NCI-H446 treated with DMSO at 0.1 percent for 48 hours (cell line): ENCODE data around the gene TMA7B.
"Not testable (repeated sequence)": the region's sequence is repeated elsewhere in the genome, so short reads cannot be mapped to it uniquely, and the experiment has no call there.

Experiments used
- DNase-seq: peaks from one replicate; lab custom pipeline; 2025; lab: John Stamatoyannopoulos, UW

TMA7B gene

DNA sequence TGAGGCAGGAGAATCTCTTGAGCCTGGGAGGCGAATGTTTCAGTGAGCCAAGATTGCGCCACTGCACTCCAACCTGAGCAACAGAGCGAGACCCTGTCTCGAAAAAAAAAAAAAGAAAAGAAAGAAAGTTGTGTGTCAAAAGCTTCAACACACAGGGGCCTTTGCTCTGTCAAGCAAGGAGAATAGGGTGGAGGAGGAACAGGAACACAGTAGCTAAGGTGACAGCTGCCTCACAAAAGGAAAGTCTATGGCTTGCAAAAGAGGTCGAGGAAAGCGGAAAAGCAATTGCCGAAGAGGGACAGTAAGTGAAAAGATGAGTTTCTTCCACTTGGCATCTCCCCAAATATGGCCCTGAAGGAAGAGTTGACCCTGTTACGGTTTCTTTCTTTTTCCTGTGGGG, 26.5 kb upstream of the TMA7B start:
- no peak for DNase-seq

DNA sequence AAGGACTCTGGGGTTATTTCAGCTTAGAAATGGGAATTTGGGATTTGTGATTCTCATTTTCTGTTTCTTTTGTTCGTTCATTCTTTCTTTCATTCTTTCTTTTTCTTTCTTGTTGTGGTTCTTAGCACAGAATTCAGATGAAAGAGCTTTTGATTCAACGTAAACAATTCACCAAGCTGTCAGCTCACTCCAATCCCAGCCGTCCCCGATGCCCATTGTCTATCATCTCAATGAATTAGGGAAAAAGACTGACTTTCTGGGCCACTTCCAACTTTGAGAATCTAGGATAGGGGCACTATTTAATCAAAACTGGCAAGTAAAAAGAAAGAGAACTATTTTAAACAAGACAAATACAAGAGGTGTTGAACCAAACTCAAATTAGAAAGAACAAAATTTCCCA, 25.1 kb upstream of the TMA7B start:
- no peak for DNase-seq

DNA sequence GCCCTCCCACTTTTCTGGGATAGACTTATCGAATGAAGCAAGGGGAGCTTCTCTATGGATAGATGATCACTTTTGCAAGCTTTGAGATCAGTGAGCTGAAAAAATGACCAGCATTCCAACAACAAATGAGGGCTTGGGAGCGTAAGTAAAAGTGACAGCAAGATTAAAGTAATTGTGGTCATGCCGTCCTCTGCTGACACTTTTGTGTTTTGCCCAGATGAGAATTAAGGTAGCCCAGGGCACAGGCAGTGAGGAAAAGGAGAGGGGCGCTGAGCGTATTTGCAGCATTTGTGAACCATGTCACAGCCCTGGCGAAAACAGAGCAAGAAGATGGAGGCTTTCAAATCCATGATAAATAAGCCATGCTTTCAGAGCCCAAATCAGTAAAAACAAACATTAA, 24.6 kb upstream of the TMA7B start:
- DNase-seq: no peak

DNA sequence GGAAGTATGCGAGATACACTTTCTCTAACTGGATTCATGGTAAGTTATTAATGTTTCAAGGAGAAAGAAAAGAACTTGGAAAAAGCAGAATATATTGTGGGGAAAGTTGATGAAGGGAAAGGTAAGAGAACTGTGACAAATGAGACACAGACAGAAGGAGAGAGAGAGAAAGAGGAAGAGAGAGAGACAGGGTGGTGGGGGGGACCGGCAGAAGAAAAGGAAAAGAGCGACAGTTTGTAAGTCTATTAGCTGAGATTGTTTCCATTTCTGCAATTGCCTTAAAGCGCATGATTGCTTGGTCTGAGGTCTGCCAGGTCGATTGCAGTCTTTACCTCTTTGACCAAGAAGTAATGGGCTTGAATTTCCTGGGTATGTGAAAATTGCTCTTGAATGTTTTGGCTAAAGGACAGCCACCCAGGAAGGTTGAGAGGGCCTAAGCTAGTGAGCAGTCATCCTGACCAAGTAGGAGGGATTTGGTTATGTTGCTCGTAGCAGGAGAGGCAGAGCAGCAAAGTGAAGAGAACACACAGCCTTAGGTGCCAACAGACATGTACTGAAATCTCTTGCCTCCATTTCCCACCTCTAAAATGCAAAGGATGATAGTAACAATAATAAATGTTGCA, 23.6 kb upstream of the TMA7B start:
- no peak for DNase-seq

DNA sequence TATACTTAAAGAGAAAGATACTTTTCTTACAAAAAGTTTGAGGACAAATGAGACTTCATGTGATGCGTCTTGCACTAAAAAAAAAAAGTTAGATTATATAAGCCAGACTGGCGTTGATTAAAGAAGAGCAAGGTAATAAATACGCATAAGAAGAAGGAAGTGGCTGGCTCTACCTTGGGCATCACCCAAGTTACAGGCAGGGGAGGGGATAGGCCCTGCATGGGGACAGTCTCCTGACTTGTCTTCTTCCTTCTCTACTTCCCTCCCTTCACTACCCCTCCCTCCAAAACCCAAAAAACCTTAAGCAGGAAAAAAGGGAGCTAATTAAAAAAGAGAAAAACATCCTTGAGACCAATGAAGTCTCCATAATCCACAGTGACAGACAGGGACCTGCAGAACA, 22.3 kb upstream of the TMA7B start:
- DNase-seq: no peak

DNA sequence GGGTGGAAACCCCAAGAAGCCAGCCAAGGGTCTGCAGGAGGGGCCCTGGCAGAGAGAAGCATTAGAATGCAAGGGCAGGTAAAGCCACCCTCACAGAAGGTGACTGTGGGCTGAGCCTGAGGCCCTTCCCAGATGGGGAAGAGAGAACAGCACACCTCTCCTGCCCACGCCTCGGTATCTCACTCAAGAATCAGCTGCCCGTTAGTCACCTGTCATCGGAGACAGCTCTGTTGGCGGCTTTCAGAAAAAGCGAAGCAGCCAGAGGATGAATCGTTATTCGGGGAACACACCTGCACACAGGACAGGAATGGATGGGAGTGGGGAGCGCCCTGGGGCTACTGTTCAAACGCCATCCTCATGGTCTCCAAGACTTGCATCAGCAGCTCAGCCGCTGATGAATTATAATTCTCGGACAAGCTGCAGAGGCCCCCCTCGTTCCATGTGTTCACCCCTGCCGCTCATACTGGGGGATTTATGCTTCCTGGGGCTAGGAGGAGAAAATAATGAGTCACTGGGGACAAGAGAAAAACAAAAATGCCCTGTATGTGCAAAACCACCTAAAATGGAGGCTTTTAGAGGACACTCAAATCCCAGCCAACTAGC, 21.6 kb upstream of the TMA7B start:
- DNase-seq: no peak

DNA sequence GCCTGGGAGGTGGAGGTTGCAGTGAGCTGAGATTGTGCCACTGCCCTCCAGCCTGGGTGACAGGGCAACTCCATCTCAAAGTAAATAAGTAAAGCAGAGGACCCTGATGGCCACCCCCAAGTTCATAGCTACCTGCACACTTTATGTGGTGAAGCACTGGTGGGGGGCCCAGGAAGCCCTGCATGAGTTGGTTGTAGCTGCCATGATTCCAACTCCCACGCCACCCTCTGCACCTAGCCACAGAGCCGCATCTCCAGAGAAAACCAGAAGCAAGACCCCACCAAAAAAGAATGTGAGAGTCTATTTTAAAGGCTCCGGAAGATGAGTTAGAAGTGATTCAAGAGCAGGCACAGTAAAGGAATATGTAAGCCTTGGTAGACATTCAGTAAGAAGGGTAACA, 20.4 kb upstream of the TMA7B start:
- no peak for DNase-seq

DNA sequence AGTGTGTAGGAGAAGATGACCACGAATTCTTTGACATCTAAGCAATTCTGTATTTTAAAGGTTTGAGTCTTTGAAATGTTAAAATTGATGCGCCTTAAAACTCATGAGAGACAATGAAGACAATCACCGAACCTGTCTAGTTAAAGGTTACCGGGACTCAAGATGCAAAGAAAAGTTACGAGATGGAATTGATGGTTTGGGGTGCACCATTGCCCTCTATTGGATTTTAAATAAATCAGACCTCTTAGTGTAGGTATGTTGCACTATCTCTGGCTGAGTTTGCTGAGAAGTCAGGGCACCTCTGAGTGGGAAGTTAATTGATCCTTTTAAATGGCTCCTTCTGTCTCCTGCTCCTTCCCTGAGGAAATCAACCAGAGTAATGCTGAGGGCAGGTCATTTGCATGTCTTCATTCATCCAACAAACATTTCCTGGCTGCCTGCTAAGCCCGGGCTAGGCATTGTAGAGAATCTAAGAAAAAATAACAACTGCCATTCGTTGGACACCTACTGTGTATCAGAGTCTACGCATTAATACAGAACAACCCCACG, 19.4 kb upstream of the TMA7B start:
- no peak for DNase-seq

DNA sequence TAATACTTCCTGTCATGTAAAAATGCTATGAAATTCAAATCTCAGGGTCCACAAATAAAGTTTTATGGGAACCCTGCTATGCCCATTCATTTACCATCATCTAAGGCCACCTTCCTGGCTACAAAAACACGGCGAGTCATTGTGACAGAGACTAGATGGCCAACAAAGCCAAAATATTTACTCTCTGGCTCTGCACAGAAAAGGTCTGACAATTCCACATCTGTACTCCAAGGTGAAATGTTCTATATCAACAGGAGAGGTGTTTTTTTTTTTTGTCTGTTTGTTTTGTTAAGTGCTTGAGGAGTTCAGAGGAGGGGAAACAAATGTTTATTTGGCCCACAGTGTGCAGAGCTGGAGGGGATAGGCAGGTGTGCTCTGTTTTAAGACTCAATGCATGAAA, 18.6 kb upstream of the TMA7B start:
- no peak for DNase-seq

DNA sequence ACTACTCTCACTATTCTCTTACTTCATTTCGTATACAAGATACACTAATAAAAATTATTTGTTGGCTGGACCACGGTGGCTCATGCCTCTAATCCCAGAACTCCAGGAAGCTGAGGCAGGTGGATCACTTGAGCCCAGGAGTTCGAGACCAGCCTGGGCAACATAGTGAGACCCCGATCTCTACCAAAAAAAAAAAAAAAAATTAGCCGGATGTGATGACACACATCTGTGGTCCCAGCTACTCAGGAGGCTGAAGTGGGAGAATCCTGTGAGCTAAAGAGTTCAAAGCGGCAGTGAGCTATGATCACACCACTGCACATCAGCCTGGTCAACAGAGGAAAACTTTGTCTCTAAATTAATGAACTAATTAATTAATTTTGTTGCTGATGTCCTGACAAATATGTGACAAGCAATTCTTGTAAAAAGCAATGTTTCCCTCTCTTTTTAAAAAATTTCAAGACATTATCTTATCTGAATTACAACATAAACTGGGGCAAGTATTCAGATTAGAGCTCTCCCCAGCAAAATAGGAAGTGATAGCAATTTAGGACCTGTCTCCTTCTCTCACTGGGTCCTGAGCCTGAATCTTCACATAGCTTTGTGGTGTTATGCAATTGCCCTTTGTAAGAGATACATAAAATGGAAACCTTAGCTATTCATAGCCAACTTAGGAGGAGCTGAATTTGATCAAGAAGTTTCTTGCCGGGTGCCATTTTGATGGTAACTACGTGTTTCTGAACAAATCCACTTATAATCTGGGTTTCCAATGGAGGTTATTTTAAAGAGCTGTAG, 17.6 kb upstream of the TMA7B start:
- no peak for DNase-seq

DNA sequence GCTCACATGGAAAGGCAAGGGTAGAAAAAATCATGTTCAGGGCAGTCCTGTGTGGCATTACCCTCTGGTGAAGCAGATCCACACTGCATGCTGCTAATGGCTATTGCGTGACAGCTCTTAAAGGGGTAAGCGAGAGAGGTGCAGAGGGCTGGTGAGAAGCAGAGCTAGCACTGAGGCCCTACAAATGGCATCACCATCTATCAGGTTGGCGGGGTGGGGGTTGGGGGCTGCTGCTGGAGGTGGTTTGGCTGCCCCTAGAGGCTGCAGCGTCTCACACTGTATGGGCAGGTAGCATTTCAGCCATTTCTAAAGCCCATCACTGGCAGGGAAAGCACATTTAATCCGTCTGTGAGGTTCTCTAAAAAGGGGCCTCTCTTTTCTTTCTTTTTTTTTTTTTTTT, 16.9 kb upstream of the TMA7B start:
- DNase-seq: no peak

DNA sequence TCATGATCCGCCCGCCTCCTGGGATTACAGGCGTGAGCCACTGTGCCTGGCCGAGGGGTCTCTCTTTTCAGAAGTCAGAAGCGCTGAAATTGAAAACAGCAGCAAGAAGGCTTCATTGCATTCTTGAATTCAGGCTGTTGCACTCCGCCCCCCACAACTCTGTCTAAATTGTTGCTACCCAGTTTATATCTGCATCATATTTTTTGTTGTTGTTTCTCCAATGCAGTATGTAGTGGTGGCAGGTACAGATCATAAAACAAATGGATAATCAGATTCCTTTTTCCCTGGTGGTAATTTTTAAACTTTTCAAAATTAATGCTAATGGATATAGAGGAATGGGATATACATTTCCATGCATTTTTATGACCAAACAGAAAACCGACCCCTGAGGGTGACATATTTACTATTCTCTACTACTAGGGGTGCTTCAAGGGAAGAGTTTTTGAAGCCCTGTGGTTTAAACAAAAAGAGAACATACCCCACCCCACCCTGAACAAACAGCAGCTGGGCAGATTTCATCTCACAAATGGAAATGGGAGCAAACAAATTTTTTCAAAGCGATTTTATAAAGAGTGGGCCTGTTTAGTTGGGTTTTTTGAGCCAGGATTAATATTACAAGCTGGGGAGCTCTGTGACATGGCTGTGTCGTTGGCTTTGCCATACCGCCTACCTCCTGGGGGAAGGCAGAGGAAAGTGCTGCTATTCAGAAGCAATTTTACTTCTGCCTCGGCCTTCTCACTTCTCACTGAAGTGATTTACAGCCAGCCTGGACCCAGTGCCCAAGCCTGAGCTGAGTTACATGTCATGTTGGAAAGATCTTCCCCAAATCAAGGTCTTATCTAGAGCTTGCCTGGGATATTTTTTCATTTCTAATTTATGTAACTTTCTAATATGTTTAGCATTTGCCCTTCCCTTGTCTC, 16.0 kb upstream of the TMA7B start:
- no peak for DNase-seq

DNA sequence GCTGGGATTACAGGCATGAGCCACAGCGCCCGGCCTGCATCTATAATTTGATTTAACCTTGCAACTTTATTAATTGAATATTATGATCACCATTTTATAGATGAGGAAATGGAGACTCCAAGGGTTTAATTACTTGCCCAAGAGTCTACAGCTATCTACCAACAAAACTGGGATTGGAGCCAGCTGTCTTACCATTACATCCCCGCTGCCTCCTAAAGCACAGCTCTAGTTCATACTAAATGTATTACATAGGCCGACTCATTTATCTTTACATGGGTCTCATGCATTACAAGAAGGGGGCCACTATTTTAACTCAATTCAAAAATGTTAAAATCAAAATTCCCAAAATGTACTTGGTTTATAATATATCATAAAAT, 14.1 kb upstream of the TMA7B start:
- DNase-seq: no peak

DNA sequence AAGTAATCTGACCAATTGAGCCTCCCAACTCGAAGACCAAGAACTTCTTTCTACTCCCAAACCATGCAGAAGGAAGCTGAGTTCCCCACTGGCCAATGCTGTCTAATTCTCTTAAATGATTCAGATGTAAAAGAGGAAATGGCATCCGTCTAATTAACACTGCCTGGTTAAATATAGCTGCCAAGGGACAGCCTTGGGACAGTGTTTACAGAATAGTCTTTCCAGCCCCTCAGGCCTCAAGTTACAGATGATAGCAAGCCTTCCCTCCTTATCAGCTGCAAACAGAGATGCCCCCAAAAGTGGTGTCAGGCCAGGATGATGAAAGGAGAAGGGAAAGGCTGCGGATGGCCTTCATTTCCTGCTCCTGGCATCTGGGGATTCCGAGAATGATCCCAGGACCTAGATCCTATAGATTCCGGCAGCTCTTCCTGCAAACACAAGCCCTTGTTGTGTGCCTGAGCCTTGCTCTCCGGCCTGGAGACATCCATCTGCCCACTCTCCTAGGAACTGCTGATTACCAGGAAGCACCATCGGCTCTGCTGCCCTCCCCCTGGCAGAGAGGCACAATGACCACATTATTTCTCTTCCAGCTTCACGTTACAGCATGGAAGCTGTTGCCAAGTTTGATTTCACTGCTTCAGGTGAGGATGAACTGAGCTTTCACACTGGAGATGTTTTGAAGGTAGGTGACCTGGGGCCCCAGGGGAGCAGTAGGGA, 13.5 kb upstream of the TMA7B start:
- no peak for DNase-seq

DNA sequence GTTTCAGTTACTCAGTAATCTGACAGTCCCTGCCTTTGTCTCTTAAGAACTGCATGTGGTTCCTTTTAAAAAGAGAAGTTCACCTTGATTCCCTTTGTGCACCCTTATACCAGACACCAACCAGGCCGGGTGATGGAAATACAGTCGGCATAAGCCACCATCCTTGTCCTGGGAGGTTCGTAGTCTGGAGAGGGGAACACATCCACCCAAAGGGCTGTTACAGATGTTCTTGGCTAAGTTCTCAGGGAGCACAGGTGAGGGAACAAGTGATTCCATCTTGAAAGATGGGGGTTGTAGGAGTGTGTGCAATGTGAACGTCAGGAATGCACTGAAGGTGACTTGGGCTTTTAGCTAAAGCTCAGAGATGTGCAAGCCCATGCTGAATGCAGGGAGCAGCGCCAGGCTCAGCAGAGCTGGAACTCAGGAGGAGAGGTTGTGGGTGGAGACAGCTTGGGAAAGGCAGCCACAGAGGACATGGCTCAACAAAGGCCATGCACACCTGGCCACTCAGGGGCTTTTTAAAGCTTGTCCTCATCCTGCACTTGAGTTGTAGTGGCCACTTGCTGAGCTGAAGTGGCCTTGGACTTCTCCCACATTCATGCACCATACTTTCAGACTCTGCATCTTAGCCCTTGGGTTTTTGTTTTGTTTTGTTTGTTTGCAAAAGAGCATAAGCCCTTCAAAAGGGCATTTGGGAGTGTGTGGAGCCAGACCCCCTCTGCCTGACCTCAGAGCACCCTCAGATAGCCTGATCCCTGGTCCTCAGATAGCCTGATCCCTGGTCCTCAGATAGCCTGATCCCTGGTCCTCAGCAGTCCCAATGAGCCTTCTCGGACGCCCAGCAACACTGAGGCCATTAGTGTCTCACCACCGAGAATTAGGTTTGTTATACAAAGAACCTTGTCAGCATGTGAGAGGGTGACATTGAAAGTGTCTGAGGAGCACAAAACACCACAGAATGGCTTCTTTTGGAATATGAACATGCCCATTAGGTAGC, 12.7 kb upstream of the TMA7B start:
- DNase-seq: no peak

DNA sequence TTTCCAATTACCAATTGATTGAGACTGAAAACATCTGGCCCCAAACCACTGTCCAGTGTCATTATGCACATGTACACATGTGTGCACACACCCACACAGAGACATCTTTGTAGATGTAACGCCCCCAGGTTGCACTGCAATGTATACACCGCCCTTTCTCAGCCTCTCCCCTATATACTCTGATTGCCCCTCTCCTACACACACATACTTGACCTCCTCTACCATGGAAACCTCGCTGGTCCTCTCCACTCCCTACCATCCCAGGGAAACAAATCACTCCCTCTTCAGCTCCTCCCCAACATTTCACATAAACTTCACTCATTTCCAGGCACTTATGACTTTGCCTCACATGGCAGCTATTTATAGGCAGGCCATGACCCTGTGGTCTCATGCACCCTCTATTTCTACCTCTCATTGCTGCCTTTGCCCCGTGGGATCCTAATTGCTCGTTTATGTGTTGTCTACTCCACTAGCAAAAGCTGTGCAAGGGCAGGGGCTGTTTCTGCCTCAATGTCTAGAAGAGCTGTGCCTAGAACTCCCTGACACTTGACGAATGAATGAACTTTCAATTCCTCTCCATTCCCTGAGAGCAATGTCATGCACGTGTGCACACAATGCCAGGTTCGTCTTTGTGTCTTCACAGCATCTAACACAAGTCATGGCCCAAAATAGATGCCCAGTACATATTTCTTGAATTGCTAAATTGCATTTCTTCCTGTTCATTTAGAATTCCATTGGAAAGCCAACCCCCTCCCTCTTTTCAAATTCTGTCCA, 10.0 kb upstream of the TMA7B start:
- no peak for DNase-seq

DNA sequence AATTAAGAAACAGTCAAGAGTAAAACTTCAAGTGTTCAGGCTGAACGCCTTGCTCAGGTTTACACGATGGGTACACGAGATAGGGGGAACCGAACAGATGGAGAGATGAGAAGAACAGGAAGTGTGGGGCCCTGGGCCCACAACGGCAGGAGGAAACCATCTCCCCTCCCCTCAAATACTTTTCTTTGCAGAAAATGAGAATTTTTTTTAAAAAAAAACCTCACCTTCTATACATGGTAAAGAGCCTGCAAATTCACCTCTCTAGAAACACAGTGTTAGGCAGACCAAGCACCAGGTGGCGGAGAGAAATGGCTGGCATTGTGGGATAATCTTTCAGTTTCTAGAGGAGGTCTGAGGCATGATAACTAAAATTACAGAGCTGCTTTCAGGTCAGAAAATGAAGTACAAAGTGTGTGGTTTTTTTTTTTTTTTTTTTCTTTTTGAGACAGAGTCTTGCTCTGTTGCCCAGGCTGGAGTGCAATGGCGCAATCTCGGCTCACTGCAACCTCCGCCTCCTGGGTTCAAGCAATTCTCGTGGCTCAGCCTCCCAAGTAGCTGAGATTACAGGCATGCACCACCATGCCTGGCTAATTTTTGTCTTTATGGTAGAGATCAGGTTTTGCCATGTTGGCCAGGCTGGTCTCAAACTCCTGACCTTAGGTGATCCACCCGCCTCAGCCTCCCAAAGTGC, 8.4 kb upstream of the TMA7B start:
- not testable (repeated sequence) for DNase-seq

DNA sequence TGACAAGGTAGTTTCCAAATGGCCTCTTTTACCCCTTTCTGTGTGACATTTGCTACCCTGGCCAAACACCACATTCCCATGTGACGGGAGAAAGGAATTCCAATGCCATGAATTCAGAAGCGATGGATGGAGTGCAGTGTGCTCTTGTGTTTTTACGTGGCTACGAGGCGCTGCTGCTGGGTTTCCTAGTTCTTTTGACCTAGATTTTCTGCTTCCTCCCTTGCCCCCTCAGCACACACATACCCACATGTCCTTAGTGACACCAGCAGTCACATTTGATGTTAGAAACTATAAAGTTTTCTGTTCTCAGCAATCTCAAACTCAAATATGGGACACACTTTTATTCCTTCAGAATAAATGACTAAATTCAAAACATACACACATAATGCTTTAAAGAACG, 7.8 kb upstream of the TMA7B start:
- DNase-seq: no peak

DNA sequence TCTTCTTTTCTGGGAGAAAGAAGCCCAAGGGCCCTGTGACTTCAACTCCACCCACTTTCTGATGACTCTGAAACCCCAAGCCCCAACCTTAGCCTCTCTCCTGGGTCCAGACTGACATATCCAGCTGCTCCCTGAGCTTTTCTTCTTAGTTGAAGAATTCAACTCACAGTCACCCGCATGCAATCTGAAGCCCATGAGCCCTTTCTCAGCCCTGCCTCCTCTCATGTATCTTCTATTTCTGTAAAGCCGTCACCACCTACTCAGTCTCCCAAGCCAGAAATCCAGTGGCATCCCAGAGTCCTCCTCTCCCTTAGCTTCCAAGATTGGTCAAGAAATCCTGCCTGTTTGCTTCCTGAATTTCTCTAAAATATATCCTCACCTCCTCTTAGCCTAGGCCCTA, 7.1 kb upstream of the TMA7B start:
- DNase-seq: no peak
